HG02798 (cell line): ENCODE measurements around the gene FBXO42.

Source experiments
- ATAC-seq: cut with Tn5 transposase; IDR thresholded peaks from one replicate; pipeline ENCODE4 v1.9.1; 2021; ENCODE audit warnings: mild to moderate bottlenecking; ENCODE audit not compliant: unreplicated experiment, poor library complexity

Gene FBXO42

DNA sequence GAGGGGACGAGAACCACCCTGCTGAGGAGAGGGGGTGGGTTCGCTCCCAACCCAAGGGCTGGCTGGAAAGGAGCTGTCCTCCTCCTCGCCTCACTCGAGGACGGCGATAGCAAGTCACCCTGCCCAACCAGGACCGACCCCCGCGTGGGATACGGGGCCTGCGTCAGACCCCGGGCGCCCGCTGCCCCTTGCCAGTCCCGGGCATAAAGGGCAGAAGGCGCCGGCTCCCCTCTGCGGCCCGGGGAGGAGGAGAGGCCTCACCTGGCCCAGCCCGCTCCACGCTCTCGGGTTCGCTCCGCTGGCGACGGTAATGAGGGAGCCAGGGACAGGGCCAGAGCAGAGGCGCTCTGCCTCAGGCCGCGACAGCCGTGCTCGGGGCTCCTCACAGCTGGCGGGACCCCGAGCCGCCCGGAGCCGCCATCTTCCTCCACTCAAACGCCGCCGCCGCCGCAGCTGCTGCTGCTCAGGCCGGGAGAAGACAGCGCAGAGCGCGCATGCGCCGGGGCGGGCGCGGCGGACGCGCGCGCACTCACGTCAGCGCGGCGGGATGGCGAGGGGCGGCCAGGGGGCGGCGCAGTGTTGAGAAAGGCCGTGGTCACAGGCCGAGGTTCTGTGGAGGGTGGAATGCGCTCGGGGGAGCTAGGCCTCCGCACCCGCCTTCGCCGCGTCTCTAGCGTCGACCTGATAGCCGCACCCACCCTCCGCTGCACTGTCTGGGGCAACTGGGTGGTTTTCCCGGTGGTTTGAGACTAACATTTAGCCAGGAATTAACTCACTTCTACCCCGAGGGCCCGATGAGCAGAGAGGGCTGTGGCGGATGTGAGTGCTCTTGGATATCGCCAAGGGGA is at the start of gene FBXO42:
Gene FBXO42 (minus strand): TSS at position 487 of the 848 bp plus-strand sequence. CDS start 37,062 bp downstream, outside the sequence.
- peak; percentile 95 for ATAC-seq

DNA sequence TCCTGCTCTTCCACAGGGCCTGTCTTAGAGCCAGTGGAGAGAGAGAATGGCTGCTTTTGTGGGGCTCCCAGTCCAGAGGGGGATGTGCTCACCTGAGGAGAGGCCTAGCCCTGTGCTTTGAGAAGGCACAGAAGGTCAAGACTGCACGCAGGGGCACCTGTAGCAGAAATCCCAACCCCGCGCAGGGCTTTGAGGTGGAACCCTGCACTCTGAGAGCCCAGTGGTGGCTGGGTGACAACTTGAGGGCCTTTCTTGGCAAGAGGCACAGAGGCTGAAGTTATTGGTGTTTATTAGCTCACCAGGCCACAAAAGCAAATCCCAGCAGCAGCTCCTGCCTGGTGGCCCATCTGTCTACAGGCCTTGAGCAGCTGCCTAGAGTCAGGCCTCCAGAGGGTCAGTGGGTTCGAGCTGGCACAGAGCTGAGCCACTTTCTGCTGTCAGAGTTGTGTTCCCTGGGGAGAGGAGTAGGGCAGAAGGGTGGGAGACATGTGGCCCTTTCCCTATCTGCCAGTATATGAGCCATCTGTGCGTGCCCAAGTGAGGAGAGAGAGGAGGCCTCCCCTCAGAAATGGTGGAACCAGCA is 46.2 kb upstream of the FBXO42 start:
- no peak for ATAC-seq

DNA sequence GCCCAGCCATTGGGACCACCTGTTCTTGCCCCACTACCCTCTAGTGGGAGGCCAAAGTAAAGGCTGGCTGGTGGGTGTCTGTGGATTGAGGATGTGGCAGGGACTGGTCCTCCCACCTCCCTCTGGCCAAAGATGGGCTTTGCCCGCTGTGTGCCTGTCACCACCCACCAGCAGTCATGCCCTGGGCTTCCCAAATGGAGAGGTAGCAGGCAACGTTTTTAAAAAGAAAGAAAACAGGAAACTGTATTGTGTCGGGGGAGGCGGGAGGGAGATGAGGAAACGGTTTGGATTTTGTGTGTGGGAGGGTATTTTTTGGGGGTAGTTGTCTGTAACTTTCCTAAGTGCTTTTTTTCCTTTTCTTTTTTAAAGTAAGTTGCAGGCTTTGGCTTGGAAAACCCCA is 44.8 kb upstream of the FBXO42 start:
- ATAC-seq: no peak

DNA sequence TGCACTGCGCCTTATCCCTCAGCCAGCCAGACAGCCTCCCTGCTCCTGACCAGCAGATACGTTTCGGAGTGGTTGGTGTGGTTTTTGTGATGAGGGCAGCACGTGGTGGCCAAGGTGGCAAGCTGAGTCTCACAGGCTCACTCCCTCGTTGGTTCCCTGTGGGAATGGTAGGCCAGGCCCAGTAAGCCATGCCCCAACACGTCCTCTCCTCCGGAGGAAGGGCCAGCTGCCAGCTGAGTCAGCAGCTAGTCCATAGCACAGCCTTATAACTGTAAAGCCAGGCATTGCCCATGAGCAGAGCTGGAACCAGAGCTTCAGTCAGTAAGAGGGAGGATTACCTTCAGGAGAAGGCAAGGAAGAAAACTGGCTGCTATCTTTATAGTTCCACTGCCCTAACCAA is 44.3 kb upstream of the FBXO42 start:
- ATAC-seq: no peak

DNA sequence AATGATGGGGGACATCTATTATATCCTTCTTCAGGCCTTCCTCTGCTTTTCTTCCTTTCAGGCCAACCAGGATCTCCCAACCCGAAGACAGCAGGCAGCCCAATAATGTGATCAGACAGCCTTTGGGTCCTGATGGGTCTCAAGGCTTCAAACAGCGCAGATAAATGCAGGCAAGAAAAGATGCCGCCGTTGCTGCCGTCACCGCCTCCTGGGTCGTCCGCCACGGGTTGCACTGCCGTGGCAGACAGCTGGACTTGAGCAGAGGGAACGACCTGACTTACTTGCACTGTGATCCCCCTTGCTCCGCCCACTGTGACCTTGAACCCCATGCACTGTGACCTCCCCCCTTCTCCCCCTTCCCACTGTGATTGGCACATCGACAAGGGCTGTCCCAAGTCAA is 42.7 kb upstream of the FBXO42 start:
- no peak for ATAC-seq

DNA sequence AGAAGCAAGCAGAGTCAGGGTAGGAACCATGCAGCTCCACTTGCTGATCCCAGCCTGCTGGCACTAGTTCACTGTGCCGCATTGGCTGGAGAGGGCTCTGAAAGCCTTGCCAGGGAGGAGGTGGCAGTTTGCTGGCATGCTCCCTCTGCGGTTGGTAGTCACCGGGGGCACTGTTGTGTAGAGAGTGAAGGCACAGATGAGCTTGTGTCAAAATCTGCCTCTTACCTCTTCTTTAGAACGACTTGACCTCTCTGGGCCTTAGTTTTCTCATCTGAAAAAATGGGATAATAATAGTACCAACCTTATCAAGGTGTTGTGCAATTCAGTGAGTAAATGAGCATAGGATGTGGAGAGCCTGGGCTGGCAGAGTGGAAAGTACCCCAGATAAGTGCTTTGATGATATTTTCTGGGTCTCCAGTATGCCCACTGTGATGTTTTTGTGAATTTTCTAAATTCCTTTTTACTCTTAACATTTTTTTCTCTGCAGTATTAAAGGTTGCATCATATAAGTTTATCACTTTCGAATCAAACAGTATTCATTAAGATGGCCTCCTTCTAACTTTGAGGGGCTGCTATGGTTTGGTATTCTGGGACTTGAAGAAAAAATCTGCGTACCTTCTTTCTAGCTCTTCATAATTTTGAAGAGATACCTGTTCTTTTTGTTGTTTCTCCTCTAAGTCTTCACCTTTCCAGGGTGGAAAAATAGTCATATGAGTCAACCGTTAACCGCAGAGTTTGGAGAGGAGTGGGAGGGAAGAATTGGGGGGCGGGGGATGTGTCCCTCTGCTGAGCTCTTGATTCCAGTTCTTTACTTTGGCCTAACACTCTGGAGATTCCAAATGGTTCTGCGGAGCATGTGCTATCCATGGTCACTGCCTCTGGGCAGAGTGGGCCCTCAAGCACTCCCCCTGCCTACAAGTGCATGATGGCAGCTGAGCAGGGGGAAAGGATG is 41.6 kb upstream of the FBXO42 start:
- no peak for ATAC-seq

DNA sequence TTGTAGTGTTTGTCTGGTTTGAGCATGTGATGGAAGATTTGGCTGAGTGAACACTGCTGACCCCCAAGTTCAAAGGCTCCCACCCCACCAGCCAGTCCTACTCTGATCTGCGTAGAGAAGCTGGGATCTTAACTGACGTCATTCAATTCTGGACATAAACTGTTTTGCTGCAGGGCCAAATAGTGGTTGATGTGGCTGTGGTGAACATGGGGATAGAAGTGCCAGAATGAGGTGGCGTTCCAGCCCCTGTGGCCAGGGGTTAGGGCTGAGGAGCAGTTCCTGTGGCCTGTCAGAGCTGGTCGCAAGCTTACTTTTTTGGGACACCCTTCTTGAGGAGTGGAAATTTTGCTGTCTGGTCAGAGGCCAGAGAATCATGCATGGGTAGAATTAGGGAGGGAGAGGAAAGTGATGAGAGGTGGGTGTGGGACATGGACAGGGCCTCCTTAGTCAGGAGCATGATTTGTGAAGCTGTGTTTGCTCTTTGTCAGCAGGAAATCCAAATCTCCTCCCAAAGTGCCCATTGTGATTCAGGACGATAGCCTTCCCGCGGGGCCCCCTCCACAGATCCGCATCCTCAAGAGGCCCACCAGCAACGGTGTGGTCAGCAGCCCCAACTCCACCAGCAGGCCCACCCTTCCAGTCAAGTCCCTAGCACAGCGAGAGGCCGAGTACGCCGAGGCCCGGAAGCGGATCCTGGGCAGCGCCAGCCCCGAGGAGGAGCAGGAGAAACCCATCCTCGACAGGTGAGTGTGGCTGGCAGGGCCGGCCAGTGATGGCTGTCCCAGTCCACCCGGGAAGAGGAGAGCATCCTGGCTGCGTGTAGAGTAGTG is 40.7 kb upstream of the FBXO42 start:
- ATAC-seq: no peak

DNA sequence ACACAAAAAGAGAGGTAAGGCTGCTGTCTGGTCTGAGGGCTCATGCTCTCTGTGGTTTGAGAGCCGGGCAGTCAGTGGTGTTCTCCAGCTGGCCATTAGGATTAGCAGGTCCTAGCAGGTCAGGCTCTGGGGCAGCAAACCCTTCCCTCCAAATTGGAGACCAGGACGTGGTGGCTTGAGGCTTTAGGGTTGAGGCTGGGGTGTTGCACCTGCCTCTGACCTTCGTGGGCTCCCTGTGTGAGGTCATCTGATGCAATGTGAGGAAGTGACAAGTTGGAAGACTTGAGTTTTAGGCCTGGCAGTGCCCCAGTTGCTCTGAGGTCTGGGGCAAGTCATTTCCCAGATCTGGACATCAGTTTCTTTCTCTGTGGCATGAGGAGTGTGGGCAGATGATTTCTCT is 39.1 kb upstream of the FBXO42 start:
- no peak for ATAC-seq

DNA sequence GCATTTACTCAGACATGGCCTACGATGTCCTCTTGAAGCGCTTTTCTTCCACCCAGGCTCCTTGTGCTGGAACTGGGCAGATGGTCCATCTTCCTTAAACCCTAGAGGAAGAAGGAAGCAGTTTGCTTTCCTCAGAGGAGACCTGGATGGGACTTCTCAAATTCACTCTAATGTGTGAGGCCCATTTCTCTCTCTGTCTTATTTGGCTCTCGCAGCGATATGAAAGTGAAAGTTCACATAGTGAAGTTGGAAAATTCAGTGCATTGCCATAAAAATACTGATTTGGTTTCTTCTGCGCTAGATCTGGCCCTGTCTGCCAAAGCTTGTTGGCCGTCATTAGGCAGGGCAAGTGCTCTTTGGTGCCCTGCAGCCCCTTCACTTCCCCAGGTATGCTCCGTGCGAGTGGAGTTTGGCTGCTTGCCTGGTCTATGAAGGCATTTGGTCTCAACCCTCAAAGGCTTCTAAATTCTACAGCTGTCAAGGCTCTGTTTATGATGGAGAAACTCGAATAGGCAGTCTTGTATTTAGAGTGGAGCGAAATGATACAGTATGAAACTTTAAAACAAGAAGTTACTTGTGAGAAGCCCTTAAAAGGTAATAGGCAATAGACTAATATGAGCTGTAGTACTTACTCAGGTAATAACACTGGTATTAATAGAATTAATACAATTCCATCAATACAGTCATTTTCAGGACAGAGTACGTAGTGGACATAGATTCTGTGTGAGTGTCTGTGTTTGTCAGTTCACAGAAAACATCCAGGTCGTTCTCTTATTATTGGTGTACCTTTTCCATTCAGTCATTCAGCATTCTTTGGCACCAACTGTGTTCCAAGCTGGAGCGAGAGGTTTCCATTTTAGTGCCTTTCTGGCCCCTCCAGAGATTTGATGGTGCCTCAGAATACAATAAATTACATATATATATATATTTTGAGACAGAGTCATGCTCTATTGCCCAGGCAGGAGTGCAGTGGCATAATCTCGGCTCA is 35.2 kb upstream of the FBXO42 start:
- no peak for ATAC-seq

DNA sequence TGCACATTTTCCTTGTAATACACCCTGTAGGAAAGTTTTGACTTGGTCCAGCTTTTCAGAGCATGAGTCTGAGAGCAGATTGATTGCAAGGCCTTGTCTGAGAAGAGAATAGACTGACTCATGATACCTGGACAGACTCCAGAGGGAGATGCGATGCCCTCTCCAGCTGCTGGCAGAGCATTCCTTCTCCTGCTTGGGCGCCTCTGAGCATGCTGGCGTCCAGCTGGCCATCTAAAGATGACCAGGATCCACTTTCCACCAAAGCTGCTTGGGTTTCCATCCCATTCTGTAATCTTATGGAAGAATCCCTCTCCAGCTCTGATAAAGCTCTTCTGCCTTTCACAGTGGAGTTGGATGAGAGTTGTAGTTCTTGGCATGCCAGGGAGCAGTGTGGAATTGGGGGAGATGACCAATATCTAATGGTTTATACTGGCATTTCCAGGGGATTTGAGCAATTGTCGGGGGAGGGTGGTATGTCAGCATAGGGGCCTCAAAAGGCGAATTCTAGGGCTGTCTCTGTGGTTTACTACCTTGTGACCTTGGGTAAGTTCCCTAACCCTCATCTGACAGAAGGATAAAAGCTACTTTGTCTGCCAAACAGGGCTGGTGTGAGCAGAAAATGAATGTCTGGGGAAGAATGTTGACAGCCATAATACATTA is 34.3 kb upstream of the FBXO42 start:
- ATAC-seq: no peak

DNA sequence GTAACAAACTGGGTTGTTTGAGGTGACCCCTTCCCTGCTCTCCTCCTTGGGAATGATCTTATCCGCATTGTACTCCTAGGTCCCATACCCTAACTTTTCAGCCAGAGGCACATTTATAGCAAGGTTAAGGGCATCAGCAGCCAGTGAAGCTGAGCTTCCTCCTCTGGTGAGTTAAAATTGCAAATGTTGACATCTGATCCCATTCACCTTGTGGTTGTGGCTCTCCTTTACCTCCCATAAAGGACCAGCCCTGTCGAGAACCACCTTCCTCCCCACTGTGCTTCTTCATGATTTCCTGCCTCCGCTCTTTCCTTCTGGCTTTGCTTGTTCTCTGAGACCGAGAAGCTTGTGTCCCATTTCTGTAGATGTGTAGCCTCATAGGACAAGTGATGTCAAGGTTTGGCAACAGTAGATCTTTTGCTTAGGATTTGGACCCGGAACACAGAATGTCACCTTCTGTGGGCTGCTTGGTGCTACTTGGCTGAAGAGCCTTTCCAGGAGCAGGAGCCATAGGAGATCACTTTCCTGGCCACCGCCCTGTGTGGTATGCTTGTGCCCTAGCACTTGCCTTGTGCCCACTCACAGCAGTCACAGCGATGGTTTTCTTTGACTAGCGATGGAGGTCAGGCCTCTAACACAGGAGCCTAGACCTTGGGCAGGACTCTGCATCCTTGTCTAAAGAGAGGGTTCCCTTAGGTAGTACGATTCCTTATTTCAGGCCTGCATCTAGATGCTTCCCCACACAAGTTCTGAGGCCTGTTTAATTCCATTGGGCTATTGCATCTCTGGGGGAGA is 33.6 kb upstream of the FBXO42 start:
- no peak for ATAC-seq

DNA sequence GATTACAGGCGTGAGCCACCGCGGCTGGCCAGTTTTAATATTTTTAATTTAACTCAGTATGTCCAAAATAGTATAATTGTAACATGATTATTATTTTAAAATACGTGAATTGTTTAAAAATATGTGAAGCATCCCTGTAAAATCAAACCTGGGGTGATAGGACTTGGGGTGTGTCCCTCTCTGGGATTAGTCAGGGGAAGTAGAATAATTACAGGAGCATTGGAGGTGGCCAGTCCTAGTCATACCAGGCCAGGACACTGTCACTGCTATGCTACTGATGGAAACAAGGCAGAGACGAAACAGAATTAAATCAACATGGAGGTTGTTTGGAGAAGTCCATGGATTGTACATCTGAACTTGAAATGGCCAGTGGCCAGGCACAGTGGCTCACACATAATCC is 31.6 kb upstream of the FBXO42 start:
- no peak for ATAC-seq

DNA sequence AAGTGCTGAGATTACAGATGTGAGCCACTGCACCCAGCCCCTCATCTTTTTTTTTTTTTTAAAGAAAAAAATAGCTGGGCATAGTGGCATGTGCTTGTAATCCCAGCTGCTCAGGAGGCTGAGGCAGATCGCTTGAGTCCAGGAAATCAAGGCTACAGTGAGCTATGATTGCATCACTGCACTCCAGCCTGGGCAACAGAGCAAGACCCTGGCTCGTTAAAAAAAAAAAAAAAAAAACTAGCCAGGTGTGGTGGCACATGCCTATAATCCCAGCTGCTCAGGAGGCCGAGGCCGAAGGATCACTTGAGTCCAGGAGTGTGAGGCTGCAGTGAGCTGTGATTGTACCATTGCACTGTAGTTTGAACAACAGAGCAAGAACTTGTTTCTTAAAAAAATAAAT is 28.6 kb upstream of the FBXO42 start:
- no peak for ATAC-seq

DNA sequence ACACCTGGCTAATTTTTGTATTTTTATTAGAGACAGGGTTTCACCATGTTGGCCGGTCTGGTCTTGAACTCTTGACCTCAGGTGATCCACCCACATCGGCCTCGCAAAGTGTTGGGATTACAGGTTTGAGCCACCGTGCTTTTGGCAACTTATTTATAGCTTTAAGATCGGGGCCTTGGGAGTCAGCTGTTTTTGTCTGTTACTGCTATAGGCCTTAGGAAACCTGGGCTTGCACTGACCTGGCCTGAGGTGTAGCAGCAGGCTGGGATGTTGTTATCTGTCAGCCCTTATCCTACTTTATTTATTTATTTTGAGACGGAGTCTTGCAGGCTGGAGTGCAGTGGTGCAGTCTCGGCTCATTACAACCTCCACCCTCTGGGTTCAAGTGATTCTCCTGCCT is 26.2 kb upstream of the FBXO42 start:
- no peak for ATAC-seq

DNA sequence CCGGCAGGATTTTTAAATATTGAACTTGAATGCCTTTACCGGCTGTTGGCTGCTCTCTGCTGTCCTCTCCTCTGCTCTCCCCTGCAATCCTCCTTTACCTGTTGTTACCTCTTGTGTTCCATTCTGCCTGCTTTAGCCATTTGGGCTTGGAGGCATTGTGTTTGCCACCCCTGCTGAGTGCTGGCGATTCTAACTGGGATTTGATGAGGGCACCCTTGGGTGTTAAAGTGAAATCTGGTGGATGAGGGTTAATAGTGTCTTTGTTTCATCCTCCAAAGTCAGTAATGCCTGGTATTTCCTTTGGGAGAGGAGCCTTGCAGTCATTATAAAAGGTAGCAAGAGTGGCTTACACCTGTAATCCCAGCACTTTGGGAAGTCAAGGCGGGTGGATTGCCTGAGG is 24.7 kb upstream of the FBXO42 start:
- no peak for ATAC-seq

DNA sequence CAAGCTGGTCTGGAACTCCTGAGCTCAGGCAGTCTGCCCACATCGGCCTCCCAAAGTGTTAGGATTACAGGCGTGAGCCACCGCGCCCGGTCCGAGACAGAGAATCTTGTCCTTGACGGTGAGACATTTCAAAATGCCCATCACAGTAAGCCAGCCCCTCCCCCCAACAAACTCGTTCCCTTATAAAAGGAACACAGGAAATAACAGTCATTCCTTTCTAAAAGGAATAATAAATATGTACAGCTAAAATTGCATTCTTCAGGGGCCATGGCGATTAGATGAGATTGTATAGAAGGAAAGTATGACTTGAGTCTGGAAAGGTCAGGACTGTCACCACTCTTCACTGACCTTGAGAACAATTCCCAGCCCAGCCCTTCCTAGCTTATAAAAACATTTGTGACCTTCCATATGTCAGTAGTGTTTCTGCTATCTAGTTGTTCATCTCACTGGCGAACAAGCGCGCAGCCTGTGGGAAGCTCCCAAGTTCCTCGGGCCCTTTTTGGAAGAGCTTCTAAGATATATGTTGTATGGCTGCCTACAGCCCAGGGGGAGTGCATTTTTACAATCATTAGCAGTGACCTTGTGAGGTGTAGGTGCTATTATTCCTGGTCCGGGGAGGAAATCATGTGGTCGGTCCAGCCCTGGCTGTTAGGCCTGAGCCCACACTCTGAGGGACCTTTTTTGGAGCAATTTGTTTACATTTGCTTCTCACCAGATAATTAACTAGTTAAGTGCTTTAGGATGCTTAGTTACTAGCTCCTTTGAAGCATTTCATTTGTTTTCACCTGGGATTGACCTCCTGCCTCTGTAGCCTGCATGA is 23.5 kb upstream of the FBXO42 start:
- ATAC-seq: no peak

DNA sequence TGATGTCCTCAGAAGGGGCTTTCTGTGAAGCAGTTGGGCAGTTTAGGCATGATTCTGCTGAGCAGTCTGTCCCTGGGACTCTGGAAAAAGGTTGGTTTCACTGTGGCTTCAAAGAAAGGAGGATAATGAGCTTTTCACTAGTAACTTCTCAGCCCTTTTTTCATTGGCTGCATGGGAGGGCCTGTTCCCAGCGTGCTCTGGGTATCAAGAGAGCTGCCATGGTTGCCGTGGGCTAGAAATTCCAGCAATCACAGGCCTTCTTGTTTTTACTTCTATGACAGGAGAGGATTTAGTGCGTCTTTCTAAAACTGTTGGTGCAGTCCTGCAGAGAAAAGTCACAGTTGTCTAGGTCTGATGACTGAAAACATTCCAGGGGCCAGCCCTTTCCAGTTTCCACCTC is 22.0 kb upstream of the FBXO42 start:
- no peak for ATAC-seq
